ENCODE results near the gene F2RL3.

Gene F2RL3

DNA sequence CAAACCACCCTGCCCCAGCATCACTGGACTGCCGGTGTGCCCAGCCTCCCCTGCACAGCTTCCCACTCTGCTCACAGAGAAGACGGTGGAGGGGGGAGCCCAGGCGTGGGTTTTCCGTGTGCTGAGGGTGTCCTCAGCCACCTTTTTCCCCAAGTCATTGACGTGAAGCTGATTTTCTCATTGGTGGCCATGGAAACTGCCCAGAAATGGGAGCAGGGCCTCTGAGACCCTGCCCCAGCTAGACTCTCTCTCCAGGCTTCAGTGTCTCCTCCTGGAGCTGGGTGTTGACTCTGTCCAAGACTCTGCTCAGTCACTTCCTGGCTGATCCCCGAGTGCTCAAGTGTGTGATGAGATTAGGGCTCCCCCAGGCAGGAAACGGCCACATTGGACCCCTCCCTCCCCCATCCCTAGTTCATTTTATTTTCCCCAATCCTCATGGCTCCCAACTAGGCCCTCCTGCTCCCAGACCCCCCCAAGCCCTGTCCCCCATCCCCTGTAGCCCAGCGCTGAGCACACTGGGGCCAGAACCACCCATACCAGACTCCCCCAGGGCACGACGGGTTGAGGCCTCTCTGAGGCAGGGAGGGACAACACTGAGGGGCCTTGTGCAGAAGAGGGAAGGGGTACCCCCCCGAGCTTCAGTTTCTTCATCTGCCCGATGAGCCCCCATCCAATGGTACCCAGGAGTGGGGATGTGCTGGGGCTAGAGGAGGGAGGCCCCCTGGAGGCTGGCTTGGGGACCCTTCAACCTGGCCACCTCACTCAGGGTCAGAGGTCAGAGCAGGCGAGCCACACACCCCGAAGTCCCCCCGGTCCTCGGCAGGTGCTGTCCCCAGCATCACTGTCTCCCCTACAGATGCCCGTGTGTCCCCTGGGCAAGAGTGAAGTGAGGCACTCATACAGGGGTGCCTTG lies 1.2 kb upstream of the F2RL3 start:
- Histone ChIP-seq H3K9me3 (ENCODE audit: low read length) (no peaks in the 10 kb centered on the region), H3K4me1 (ENCODE audit: insufficient read depth, low read length, severe bottlenecking) (no peaks in the 10 kb centered on the region), H3K4me2 (ENCODE audit: low read length) (no peak overlapping the region), H3K36me3 (ENCODE audit: insufficient read depth, low read length) (no peaks in the 10 kb centered on the region), H3K4me3 (ENCODE audit: low read depth, low read length, poor library complexity, severe bottlenecking) (no peak overlapping the region), H4K20me1 (ENCODE audit: insufficient read depth, low read length) (no peaks in the 10 kb centered on the region), H3K27me3 (ENCODE audit: insufficient read depth, low read length) (no peaks in the 10 kb centered on the region), H3K9me2 (ENCODE audit: low read depth, low read length) (no peaks in the 10 kb centered on the region), H3K27ac (ENCODE audit: low read depth, low read length, poor library complexity, severe bottlenecking) (no peak overlapping the region), H3K79me2 (ENCODE audit: insufficient read depth, low read length) (no peaks in the 10 kb centered on the region), H3F3A (ENCODE audit: insufficient read depth, low read length) (no peaks in the 10 kb centered on the region), H2AFZ (ENCODE audit: low read length) (no peak overlapping the region), H3K9ac (ENCODE audit: low read length) (no peak overlapping the region)
- no peak for TF ChIP-seq EZH2 (IDR thresholded peaks at IDR 0.05; ENCODE audit: borderline replicate concordance, low read length)
- TF ChIP-seq, protein P1, sequence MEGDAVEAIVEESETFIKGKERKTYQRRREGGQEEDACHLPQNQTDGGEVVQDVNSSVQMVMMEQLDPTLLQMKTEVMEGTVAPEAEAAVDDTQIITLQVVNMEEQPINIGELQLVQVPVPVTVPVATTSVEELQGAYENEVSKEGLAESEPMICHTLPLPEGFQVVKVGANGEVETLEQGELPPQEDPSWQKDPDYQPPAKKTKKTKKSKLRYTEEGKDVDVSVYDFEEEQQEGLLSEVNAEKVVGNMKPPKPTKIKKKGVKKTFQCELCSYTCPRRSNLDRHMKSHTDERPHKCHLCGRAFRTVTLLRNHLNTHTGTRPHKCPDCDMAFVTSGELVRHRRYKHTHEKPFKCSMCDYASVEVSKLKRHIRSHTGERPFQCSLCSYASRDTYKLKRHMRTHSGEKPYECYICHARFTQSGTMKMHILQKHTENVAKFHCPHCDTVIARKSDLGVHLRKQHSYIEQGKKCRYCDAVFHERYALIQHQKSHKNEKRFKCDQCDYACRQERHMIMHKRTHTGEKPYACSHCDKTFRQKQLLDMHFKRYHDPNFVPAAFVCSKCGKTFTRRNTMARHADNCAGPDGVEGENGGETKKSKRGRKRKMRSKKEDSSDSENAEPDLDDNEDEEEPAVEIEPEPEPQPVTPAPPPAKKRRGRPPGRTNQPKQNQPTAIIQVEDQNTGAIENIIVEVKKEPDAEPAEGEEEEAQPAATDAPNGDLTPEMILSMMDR (IDR thresholded peaks at IDR 0.05; ENCODE audit: low read length): no peak

DNA sequence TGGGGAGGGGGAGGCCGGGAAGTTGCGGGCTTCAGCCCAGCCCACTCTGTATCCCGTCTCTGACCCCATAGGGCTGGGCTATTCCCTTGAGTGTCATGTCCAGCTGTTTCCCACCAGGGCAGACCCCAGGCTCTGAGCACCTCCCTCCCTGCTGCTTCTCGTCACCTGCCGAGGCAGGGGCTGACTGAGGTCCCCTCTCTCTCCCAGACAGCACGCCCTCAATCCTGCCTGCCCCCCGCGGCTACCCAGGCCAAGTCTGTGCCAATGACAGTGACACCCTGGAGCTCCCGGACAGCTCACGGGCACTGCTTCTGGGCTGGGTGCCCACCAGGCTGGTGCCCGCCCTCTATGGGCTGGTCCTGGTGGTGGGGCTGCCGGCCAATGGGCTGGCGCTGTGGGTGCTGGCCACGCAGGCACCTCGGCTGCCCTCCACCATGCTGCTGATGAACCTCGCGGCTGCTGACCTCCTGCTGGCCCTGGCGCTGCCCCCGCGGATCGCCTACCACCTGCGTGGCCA lies 625 bp downstream of the F2RL3 start:
- Histone ChIP-seq H3K4me2 (ENCODE audit: low read length) (no peak overlapping the region), H3K4me1 (ENCODE audit: insufficient read depth, low read length, severe bottlenecking) (peaks cover 16% of the 10 kb centered on the region), H3K36me3 (ENCODE audit: insufficient read depth, low read length) (no peaks in the 10 kb centered on the region), H3K27me3 (ENCODE audit: insufficient read depth, low read length) (no peaks in the 10 kb centered on the region), H3F3A (ENCODE audit: insufficient read depth, low read length) (no peaks in the 10 kb centered on the region), H3K4me3 (ENCODE audit: low read depth, low read length, poor library complexity, severe bottlenecking) (no peak overlapping the region), H2AFZ (ENCODE audit: low read length) (no peak overlapping the region), H3K9ac (ENCODE audit: low read length) (no peak overlapping the region), H3K9me2 (ENCODE audit: low read depth, low read length) (no peaks in the 10 kb centered on the region), H4K20me1 (ENCODE audit: insufficient read depth, low read length) (no peaks in the 10 kb centered on the region), H3K79me2 (ENCODE audit: insufficient read depth, low read length) (no peaks in the 10 kb centered on the region), H3K27ac (ENCODE audit: low read depth, low read length, poor library complexity, severe bottlenecking) (no peak overlapping the region), H3K9me3 (ENCODE audit: low read length) (no peaks in the 10 kb centered on the region)
- TF ChIP-seq, protein P1 (IDR thresholded peaks at IDR 0.05; ENCODE audit: low read length): no peak
- TF ChIP-seq EZH2 (IDR thresholded peaks at IDR 0.05; ENCODE audit: borderline replicate concordance, low read length): no peak

DNA sequence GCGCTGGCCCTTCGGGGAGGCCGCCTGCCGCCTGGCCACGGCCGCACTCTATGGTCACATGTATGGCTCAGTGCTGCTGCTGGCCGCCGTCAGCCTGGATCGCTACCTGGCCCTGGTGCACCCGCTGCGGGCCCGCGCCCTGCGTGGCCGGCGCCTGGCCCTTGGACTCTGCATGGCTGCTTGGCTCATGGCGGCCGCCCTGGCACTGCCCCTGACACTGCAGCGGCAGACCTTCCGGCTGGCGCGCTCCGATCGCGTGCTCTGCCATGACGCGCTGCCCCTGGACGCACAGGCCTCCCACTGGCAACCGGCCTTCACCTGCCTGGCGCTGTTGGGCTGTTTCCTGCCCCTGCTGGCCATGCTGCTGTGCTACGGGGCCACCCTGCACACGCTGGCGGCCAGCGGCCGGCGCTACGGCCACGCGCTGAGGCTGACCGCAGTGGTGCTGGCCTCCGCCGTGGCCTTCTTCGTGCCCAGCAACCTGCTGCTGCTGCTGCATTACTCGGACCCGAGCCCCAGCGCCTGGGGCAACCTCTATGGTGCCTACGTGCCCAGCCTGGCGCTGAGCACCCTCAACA lies 1.2 kb downstream of the F2RL3 start:
- TF ChIP-seq, protein P1 (IDR thresholded peaks at IDR 0.05; ENCODE audit: low read length): no peak
- TF ChIP-seq EZH2 (IDR thresholded peaks at IDR 0.05; ENCODE audit: borderline replicate concordance, low read length): no peak
- Histone ChIP-seq H3F3A (ENCODE audit: insufficient read depth, low read length) (no peaks in the 10 kb centered on the region), H3K4me3 (ENCODE audit: low read depth, low read length, poor library complexity, severe bottlenecking) (no peak overlapping the region), H3K79me2 (ENCODE audit: insufficient read depth, low read length) (no peaks in the 10 kb centered on the region), H3K27ac (ENCODE audit: low read depth, low read length, poor library complexity, severe bottlenecking) (no peak overlapping the region), H3K27me3 (ENCODE audit: insufficient read depth, low read length) (no peaks in the 10 kb centered on the region), H3K9ac (ENCODE audit: low read length) (no peak overlapping the region), H3K9me3 (ENCODE audit: low read length) (no peaks in the 10 kb centered on the region), H3K9me2 (ENCODE audit: low read depth, low read length) (no peaks in the 10 kb centered on the region), H3K4me2 (ENCODE audit: low read length) (no peak overlapping the region), H2AFZ (ENCODE audit: low read length) (no peak overlapping the region), H3K4me1 (ENCODE audit: insufficient read depth, low read length, severe bottlenecking) (peaks cover 16% of the 10 kb centered on the region), H3K36me3 (ENCODE audit: insufficient read depth, low read length) (no peaks in the 10 kb centered on the region), H4K20me1 (ENCODE audit: insufficient read depth, low read length) (no peaks in the 10 kb centered on the region)

Data from OCI-LY1 (cell line).